ENCODE data around the gene VPS9D1.
"Not testable (repeated sequence)": the region's sequence is repeated elsewhere in the genome, so short reads cannot be mapped to it uniquely, and the experiment has no call there.

The VPS9D1 gene

GRCh38 chr16:89667633-89668032 lies 53.1 kb downstream of the VPS9D1 start:
- Histone ChIP-seq H3K9me2 (ENCODE audit: low read depth, low read length) (no peaks in the 10 kb centered on the region), H3K9ac (ENCODE audit: low read length) (no peak overlapping the region), H2AFZ (ENCODE audit: low read length) (no peak overlapping the region), H3K4me2 (ENCODE audit: low read length) (no peak overlapping the region), H3K36me3 (ENCODE audit: insufficient read depth, low read length) (peaks cover 35% of the 10 kb centered on the region), H3K4me3 (ENCODE audit: low read depth, low read length, poor library complexity, severe bottlenecking) (no peak overlapping the region), H3K4me1 (ENCODE audit: insufficient read depth, low read length, severe bottlenecking) (no peaks in the 10 kb centered on the region), H4K20me1 (ENCODE audit: insufficient read depth, low read length) (no peaks in the 10 kb centered on the region), H3K9me3 (ENCODE audit: low read length) (0 out of 2 replicates have a peak, but pooled peaks cover 8% of the 10 kb centered on the region), H3K27me3 (ENCODE audit: insufficient read depth, low read length) (no peaks in the 10 kb centered on the region), H3K27ac (ENCODE audit: low read depth, low read length, poor library complexity, severe bottlenecking) (no peak overlapping the region), H3K79me2 (ENCODE audit: insufficient read depth, low read length) (no peaks in the 10 kb centered on the region), H3F3A (ENCODE audit: insufficient read depth, low read length) (no peaks in the 10 kb centered on the region)
- TF ChIP-seq CTCF (IDR thresholded peaks at IDR 0.05; ENCODE audit: low read length) (no peak), EZH2 (IDR thresholded peaks at IDR 0.05; ENCODE audit: borderline replicate concordance, low read length) (no peak)

GRCh38 chr16:89667000-89667399 lies 53.7 kb downstream of the VPS9D1 start:
- peaks cover 41% of the 10 kb centered on the region for H3K36me3 ChIP-seq (ENCODE audit: insufficient read depth, low read length)
- H3K4me3 ChIP-seq (ENCODE audit: low read depth, low read length, poor library complexity, severe bottlenecking); H3K4me2 ChIP-seq (ENCODE audit: low read length); H2AFZ ChIP-seq (ENCODE audit: low read length); H3K79me2 ChIP-seq (ENCODE audit: insufficient read depth, low read length); H3K4me1 ChIP-seq (ENCODE audit: insufficient read depth, low read length, severe bottlenecking); H3K9ac ChIP-seq (ENCODE audit: low read length); H3K9me2 ChIP-seq (ENCODE audit: low read depth, low read length); H3K27me3 ChIP-seq (ENCODE audit: insufficient read depth, low read length); H4K20me1 ChIP-seq (ENCODE audit: insufficient read depth, low read length); H3K9me3 ChIP-seq (ENCODE audit: low read length); H3F3A ChIP-seq (ENCODE audit: insufficient read depth, low read length); H3K27ac ChIP-seq (ENCODE audit: low read depth, low read length, poor library complexity, severe bottlenecking): not testable (repeated sequence)
- TF ChIP-seq CTCF (IDR thresholded peaks at IDR 0.05; ENCODE audit: low read length) = peak; percentile 34; the same call in 1 of the 2 replicates

GRCh38 chr16:89664238-89664637 lies 56.5 kb downstream of the VPS9D1 start:
- H3K9me3 ChIP-seq (ENCODE audit: low read length); H3K4me3 ChIP-seq (ENCODE audit: low read depth, low read length, poor library complexity, severe bottlenecking); H3K79me2 ChIP-seq (ENCODE audit: insufficient read depth, low read length); H3K4me2 ChIP-seq (ENCODE audit: low read length); H2AFZ ChIP-seq (ENCODE audit: low read length); H3F3A ChIP-seq (ENCODE audit: insufficient read depth, low read length); H3K27ac ChIP-seq (ENCODE audit: low read depth, low read length, poor library complexity, severe bottlenecking); H3K9me2 ChIP-seq (ENCODE audit: low read depth, low read length); H4K20me1 ChIP-seq (ENCODE audit: insufficient read depth, low read length); H3K27me3 ChIP-seq (ENCODE audit: insufficient read depth, low read length); H3K9ac ChIP-seq (ENCODE audit: low read length); H3K4me1 ChIP-seq (ENCODE audit: insufficient read depth, low read length, severe bottlenecking): not testable (repeated sequence)
- H3K36me3 ChIP-seq (ENCODE audit: insufficient read depth, low read length) = peaks cover 66% of the 10 kb centered on the region

GRCh38 chr16:89661215-89661614 lies 59.5 kb downstream of the VPS9D1 start:
- Histone ChIP-seq H3K4me1 (ENCODE audit: insufficient read depth, low read length, severe bottlenecking) (peaks cover 23% of the 10 kb centered on the region), H3K27me3 (ENCODE audit: insufficient read depth, low read length) (no peaks in the 10 kb centered on the region), H3K9me2 (ENCODE audit: low read depth, low read length) (no peaks in the 10 kb centered on the region), H3K27ac (ENCODE audit: low read depth, low read length, poor library complexity, severe bottlenecking) (no peak overlapping the region), H3F3A (ENCODE audit: insufficient read depth, low read length) (no peaks in the 10 kb centered on the region), H3K4me2 (ENCODE audit: low read length) (no peak overlapping the region), H2AFZ (ENCODE audit: low read length) (no peak overlapping the region), H3K4me3 (ENCODE audit: low read depth, low read length, poor library complexity, severe bottlenecking) (no peak overlapping the region), H3K79me2 (ENCODE audit: insufficient read depth, low read length) (peaks cover 21% of the 10 kb centered on the region), H3K36me3 (ENCODE audit: insufficient read depth, low read length) (peaks cover 65% of the 10 kb centered on the region), H3K9me3 (ENCODE audit: low read length) (0 out of 2 replicates have a peak, but pooled peaks cover 3% of the 10 kb centered on the region), H3K9ac (ENCODE audit: low read length) (no peak overlapping the region), H4K20me1 (ENCODE audit: insufficient read depth, low read length) (no peaks in the 10 kb centered on the region)
- TF ChIP-seq CTCF (IDR thresholded peaks at IDR 0.05; ENCODE audit: low read length) (no peak), EZH2 (IDR thresholded peaks at IDR 0.05; ENCODE audit: borderline replicate concordance, low read length) (no peak)

Measured in OCI-LY1 (cell line).